ENCODE results near the gene FADS2.

FADS2 gene

DNA sequence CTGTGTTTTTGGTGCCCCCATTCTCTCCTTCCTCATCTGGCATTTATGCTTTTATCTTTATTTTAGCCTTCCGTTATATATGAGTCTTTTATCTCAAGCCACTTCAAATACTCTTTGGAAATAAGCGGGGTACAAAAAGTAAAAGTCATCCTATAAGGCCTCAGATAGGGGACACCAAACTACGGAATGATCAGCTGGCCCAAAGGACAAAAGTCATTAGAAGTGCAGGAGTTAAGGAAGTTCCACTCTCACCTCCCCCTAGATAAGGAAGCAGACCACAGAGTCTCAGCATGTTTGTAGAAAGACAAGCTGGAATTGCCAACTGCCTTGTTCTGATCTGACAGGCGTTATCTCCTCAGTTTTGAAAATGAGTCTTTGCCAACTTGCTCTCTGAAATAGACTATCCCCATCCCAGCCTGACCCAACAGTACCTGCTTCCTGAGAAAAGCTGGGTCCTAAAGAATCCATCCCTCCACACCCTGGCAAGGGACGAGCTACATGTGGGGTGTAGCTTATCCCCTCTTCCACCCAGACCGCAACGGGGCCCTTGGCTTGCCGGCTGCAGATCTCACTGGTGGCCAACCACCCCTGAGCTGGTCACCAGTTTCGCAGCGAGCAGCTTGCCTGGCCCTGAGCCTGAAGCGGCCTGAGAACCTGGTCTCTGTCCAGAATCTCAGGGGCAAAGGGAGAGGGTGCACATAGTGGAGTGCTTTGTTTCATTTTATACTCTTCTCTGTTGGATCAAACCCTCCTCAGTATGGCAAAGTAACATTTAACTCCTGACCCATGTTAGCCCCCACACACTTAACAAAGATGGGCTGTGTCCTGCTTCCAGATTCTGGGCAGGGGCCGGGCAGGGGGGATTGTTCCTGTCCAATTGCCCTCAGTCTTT lies 13.8 kb downstream of the FADS2 start:
- Histone ChIP-seq H3K27me3 (ENCODE audit: insufficient read depth, poor library complexity, severe bottlenecking) (no peaks in the 10 kb centered on the region), H3K9me3 (ENCODE audit: severe bottlenecking) (no peaks in the 10 kb centered on the region), H3K36me3 (ENCODE audit: low read depth) (peaks cover 91% of the 10 kb centered on the region), H3K4me1 (ENCODE audit: insufficient read depth, poor library complexity, severe bottlenecking) (no peaks in the 10 kb centered on the region), H3K4me3 (ENCODE audit: severe bottlenecking) (no peak overlapping the region), H3K27ac (ENCODE audit: poor library complexity, severe bottlenecking) (no peak overlapping the region)
- no peak for ATAC-seq (ENCODE audit: low read depth)
- TF ChIP-seq, protein P1, sequence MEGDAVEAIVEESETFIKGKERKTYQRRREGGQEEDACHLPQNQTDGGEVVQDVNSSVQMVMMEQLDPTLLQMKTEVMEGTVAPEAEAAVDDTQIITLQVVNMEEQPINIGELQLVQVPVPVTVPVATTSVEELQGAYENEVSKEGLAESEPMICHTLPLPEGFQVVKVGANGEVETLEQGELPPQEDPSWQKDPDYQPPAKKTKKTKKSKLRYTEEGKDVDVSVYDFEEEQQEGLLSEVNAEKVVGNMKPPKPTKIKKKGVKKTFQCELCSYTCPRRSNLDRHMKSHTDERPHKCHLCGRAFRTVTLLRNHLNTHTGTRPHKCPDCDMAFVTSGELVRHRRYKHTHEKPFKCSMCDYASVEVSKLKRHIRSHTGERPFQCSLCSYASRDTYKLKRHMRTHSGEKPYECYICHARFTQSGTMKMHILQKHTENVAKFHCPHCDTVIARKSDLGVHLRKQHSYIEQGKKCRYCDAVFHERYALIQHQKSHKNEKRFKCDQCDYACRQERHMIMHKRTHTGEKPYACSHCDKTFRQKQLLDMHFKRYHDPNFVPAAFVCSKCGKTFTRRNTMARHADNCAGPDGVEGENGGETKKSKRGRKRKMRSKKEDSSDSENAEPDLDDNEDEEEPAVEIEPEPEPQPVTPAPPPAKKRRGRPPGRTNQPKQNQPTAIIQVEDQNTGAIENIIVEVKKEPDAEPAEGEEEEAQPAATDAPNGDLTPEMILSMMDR (IDR thresholded peaks at IDR 0.05; ENCODE audit: poor library complexity, severe bottlenecking), result no peak
- no peak for DNase-seq (ENCODE audit: low spot score)

DNA sequence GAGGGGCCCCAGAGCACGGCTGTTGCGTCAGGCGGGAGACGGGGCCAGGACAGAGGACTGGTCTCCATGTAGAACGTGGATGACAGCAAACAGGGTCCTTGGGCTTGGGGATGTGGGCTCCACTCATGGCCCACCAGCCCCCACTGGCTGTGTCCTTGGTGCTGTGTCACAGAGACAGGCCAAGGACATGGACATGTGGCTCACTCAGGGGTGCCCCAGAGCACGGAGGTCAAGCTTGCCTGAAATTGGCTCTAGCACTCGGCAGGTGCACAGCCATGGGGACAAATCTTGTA lies 14.4 kb downstream of the FADS2 start:
- DNase-seq (ENCODE audit: low spot score) (no peak), ATAC-seq (ENCODE audit: low read depth) (no peak)
- Histone ChIP-seq H3K36me3 (ENCODE audit: low read depth) (peaks cover 91% of the 10 kb centered on the region), H3K9me3 (ENCODE audit: severe bottlenecking) (no peaks in the 10 kb centered on the region), H3K27ac (ENCODE audit: poor library complexity, severe bottlenecking) (no peak overlapping the region), H3K4me3 (ENCODE audit: severe bottlenecking) (no peak overlapping the region), H3K4me1 (ENCODE audit: insufficient read depth, poor library complexity, severe bottlenecking) (no peaks in the 10 kb centered on the region), H3K27me3 (ENCODE audit: insufficient read depth, poor library complexity, severe bottlenecking) (no peaks in the 10 kb centered on the region)
- TF ChIP-seq, protein P1 (IDR thresholded peaks at IDR 0.05; ENCODE audit: poor library complexity, severe bottlenecking), result no peak

DNA sequence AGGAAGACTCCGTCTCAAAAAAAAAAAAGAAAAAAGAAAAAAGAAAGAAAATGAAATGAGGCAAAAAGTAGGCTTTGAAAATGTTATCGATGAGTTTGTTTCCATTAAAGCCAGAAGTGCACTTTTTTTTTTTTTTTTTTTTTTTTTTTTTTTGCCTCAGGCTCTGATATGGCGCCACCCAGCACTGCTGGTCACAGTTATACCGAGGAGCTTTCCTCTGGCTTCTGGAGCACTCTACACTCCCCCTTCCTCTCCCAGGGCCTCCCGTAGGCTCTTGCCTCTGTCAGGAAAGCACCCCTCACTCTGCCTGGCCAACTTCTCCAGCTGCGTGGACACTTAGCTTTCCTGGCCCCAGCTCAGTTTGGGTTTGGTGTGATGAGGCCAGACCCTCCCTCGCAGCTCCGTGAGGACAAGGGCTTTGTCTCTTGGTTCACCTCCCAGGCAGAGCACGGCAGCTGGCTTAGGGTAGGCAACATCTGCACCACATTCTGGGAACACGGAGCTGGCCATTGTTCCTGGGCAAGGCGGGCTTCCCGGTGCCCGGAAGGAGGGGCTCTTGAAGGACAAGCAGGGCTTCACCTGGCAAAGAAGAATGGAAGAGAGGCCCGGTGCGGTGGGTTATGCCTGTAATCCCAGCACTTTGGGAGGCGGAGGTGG lies 16.9 kb downstream of the FADS2 start:
- TF ChIP-seq, protein P1 (IDR thresholded peaks at IDR 0.05; ENCODE audit: poor library complexity, severe bottlenecking), result no peak
- no peaks in the 10 kb centered on the region for H3K4me1 ChIP-seq (ENCODE audit: insufficient read depth, poor library complexity, severe bottlenecking)
- H3K4me3 ChIP-seq (ENCODE audit: severe bottlenecking), result no peak overlapping the region
- DNase-seq (ENCODE audit: low spot score) (no peak), ATAC-seq (ENCODE audit: low read depth) (no peak)
- no peak overlapping the region for H3K27ac ChIP-seq (ENCODE audit: poor library complexity, severe bottlenecking)
- no peaks in the 10 kb centered on the region for H3K27me3 ChIP-seq (ENCODE audit: insufficient read depth, poor library complexity, severe bottlenecking)
- peaks cover 91% of the 10 kb centered on the region for H3K36me3 ChIP-seq (ENCODE audit: low read depth)
- H3K9me3 ChIP-seq (ENCODE audit: severe bottlenecking), result no peaks in the 10 kb centered on the region

DNA sequence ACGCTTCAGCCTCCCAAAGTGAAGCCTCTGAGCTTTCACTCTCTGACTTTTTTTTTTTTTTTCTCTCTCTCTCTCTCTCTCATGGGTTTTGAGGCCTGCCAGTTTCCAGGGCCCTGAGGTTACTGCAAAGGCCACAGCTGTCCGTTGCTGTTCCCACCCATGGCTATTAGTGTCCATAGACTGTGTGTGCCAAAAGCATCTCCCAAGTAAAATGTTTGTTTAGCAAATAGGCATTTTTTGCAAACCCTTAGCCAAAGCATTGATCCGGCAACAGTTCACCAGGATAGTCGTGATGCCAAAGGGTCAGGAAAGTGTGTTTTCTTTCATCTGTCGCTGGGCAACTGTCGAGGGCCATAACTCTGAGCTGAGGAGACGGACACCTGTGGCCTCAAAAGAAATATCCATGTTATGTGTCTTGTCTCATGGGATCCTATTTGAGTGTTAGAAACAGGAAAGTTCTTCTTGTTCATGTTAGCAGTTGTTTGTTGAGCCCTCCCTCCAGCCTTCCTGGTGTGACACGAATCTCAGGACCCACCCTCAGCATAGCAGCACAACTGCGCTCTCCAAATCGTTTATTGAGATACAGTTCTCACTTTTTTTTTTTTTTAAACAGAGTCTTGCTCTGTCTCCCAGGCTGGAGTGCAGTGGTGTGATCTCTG lies 18.4 kb downstream of the FADS2 start:
- ATAC-seq (ENCODE audit: low read depth), result no peak
- no peak for DNase-seq (ENCODE audit: low spot score)
- Histone ChIP-seq H3K27me3 (ENCODE audit: insufficient read depth, poor library complexity, severe bottlenecking) (no peaks in the 10 kb centered on the region), H3K9me3 (ENCODE audit: severe bottlenecking) (no peaks in the 10 kb centered on the region), H3K4me1 (ENCODE audit: insufficient read depth, poor library complexity, severe bottlenecking) (no peaks in the 10 kb centered on the region), H3K27ac (ENCODE audit: poor library complexity, severe bottlenecking) (no peak overlapping the region), H3K36me3 (ENCODE audit: low read depth) (peaks cover 89% of the 10 kb centered on the region), H3K4me3 (ENCODE audit: severe bottlenecking) (no peak overlapping the region)
- TF ChIP-seq, protein P1 (IDR thresholded peaks at IDR 0.05; ENCODE audit: poor library complexity, severe bottlenecking), result no peak

Measured in RWPE2 (cell line).